GM18951 (cell line): ENCODE results near the gene PTPRH.
"Not testable (repeated sequence)": the region's sequence is repeated elsewhere in the genome, so short reads cannot be mapped to it uniquely, and the experiment has no call there.

Experiments
- POLR2A ChIP-seq: IDR thresholded peaks from 4 replicates; pipeline ENCODE4 v1.6.1; 2011; ENCODE audit warnings: mild to moderate bottlenecking; ENCODE audit not compliant: insufficient read length, insufficient read depth; ENCODE audit errors: extremely low read depth
- in situ Hi-C: fragments of 300-500 bp; cut with MboI; formaldehyde crosslinking; loops from one replicate; pipeline ENCODE4 v1.12.0; 2022; ENCODE audit warnings: low sequenced_read_pairs, mixed read lengths, inconsistent platforms; ENCODE audit not compliant: unreplicated experiment

Gene PTPRH

DNA sequence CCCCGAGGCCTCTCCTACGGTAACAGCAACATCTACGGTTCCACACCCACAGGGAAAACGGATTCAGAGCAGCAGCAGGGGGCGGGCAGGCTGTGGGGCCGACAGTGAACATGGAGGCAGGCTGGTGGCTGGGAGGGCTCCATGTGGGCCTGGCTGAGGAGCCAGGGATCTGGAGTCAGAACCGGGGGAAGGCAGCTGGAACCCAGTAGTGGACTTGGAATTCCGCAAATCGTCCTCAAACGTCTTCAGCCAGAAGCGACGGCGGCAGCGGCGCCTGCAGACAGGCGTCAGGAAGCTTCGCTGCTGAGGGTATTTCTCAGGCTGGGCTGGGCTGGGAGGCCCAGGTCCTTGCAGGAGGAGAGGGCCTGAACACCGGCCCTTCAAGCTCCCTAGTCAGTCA is 17.5 kb upstream of the PTPRH start:
- no peak for TF ChIP-seq POLR2A
- in situ Hi-C loops = no loop called here

GRCh38 chr19:55226273-55226672 is 17.0 kb upstream of the PTPRH start:
- in situ Hi-C loops = no loop called here
- TF ChIP-seq POLR2A = no peak

DNA sequence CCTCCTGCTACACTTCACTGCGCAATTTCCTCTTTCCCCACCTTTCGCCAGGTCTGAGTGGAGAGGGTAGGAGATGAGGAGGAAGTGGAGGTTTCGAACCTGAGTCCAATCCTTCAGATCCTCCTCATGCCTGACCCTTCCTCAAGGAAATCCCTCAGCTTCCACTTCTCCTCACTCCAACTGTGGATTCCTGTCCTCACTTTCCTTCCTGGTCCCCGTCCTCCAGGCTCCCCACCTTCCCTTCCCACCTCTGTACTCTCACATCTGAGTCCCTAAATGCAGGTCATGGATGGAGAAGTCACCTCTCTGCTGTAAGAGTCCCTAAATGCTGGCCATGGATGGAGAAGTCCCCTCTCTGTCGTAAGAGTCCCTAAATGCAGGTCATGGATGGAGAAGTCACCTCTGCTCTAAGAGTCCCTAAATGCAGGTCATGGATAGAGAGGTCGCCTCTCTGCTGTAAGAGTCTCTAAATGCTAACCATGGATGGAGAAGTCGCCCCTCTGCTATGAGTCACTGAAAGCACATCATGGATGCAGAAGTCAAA is 16.2 kb upstream of the PTPRH start:
- TF ChIP-seq POLR2A = no peak
- in situ Hi-C loops = no loop called here

- in situ Hi-C loops = not testable (repeated sequence)
Observed at GRCh38 chr19:55224679-55225414, 15.5 kb upstream of the PTPRH start.

- no peak for TF ChIP-seq POLR2A
- in situ Hi-C loops = no loop called here
Observed at GRCh38 chr19:55224038-55224665, 14.9 kb upstream of the PTPRH start.

GRCh38 chr19:55223291-55224037 is 14.2 kb upstream of the PTPRH start:
- in situ Hi-C loops = no loop called here
- peak; percentile 9 for TF ChIP-seq POLR2A

GRCh38 chr19:55220525-55220924 is 11.2 kb upstream of the PTPRH start:
- TF ChIP-seq POLR2A = no peak
- in situ Hi-C loops = no loop called here

DNA sequence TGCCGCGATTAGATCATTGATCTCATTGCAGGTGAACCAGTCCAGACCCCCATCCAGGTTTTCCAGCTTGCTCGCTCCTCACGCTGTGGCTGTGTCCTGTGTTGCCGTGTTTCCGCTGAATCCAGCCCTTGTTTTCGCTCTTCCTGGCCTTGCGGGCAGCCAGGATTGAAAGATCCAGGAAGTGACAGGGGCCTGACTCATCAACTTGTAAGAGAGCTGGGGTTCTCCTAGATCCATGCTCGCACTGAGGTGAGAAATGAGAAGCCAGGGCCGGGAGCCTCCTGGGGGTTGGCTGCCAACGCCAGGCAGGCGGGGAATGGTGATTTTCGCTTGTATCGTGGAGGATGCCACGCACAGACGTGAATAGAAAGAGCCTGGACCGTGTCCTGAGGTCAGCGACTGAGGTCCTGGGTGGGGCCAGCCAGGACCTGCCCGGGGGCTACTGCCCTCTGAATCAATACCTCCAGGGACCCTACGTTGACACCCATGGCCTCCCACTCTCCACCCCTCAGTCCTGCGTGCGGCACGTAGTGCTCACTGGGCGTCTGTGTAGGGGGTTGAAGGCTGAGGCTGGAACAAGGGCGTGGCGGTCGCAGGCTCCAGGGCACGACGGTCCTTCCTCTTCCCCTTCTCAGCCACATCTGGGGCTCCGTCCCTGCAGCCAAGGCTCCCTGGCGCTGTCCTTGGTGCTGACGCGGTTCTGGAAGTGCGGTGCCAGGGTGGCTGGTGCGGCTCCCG is 7.3 kb upstream of the PTPRH start:
- in situ Hi-C loops = no loop called here
- no peak for TF ChIP-seq POLR2A

GRCh38 chr19:55213547-55213946 is 4.2 kb upstream of the PTPRH start:
- in situ Hi-C loops = no loop called here
- TF ChIP-seq POLR2A = no peak

DNA sequence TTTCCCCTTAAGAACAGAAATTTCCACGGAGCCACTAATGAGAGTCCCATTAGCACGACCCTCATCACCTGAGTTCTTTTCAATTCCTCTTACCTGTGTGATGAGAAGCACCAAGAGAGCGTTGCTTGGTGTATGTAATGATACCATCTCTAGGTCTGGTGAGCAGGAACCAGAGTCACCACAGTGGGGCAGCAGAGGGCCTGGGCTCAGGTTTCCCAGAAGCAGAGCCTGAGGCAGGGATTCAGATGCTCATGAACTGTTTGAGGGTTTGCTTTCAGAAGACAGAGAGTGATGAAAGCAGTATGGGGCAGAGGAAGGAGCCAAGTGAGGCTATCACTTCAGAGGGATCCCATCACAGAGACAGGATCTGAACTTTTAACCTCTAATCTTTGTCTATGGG is 3.1 kb upstream of the PTPRH start:
- in situ Hi-C loops = no loop called here
- no peak for TF ChIP-seq POLR2A

GRCh38 chr19:55209693-55210472 is 582 bp upstream of the PTPRH start:
- in situ Hi-C loops = no loop called here
- TF ChIP-seq POLR2A = no peak
